ENCODE measurements around the gene ITPK1.

GRCh38 chr14:93045965-93046704, 69.6 kb downstream of the ITPK1 start:
- TF ChIP-seq POLR2A (IDR thresholded peaks at IDR 0.05; ENCODE audit: low read depth, low read length) (no peak), TAF1 (IDR thresholded peaks at IDR 0.05; ENCODE audit: low read depth, low read length) (no peak)
